HG03196 (cell line): ENCODE results near the gene ANGPTL3.
"Not testable (repeated sequence)": the region's sequence is repeated elsewhere in the genome, so short reads cannot be mapped to it uniquely, and the experiment has no call there.

Source experiments
- ATAC-seq: cut with Tn5 transposase; IDR thresholded peaks from one replicate; pipeline ENCODE4 v1.9.1; 2021; ENCODE audit not compliant: unreplicated experiment

Gene ANGPTL3, protein sequence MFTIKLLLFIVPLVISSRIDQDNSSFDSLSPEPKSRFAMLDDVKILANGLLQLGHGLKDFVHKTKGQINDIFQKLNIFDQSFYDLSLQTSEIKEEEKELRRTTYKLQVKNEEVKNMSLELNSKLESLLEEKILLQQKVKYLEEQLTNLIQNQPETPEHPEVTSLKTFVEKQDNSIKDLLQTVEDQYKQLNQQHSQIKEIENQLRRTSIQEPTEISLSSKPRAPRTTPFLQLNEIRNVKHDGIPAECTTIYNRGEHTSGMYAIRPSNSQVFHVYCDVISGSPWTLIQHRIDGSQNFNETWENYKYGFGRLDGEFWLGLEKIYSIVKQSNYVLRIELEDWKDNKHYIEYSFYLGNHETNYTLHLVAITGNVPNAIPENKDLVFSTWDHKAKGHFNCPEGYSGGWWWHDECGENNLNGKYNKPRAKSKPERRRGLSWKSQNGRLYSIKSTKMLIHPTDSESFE

DNA sequence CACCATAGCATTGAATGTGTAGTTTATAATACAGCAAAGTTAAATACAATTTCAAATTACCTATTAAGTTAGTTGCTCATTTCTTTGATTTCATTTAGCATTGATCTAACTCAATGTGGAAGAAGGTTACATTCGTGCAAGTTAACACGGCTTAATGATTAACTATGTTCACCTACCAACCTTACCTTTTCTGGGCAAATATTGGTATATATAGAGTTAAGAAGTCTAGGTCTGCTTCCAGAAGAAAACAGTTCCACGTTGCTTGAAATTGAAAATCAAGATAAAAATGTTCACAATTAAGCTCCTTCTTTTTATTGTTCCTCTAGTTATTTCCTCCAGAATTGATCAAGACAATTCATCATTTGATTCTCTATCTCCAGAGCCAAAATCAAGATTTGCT, at the start of gene ANGPTL3:
Gene ANGPTL3 (plus strand): TSS at position 240 of the 400 bp plus-strand sequence. CDS start 47 bp downstream, at position 287.
- ATAC-seq: no peak

DNA sequence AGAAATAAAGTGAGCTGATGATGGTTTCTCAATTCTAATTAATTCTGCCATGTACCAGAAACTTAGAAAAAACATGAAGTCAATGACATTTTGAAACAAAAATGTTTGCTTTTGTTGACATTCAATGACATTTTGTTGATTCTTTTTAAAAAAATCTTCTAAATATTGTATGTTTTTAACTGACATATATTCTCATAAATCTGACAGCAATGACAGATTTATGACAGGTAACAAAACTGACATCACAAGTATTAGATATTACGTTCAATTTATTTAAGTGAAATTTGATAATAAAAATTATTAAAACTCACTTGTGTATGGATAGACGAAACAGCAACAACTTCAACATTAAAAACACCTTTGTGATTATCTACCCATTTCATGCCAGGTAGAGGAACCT, 36.0 kb upstream of the ANGPTL3 start:
- no peak for ATAC-seq

DNA sequence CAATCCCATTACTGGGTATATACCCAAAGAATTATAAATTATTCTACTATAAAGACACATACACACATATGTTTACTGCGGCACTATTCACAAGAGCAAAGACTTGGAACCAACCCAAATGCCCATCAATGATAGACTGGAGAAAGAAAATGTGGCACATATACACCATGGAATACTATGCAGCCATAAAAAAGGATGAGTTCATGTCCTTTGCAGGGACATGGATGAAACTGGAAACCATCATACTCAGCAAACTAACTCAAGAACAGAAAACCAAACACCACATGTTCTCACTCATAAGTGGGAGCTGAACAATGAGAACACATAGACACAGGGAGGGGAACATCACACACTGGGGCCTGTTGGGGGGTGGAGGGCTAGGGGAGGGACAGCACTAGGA, 30.1 kb upstream of the ANGPTL3 start:
- not testable (repeated sequence) for ATAC-seq

DNA sequence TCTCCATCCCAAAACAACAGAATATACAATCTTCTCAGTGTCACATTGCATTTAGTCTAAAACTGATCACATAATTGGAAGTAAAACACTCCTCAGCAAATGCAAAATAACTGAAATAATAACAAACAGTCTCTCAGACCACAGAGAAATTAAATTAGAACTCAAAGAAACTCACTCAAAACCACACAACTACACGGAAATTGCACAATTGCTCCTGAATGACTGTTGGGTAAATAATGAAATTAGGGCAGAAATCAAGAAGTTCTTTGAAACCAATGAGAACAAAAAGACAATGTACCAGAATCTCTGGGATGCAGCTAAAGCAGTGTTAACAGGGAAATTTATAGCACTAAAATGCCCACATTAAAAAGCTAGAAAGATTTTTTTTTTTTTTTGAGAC, 29.4 kb upstream of the ANGPTL3 start:
- ATAC-seq: not testable (repeated sequence)

DNA sequence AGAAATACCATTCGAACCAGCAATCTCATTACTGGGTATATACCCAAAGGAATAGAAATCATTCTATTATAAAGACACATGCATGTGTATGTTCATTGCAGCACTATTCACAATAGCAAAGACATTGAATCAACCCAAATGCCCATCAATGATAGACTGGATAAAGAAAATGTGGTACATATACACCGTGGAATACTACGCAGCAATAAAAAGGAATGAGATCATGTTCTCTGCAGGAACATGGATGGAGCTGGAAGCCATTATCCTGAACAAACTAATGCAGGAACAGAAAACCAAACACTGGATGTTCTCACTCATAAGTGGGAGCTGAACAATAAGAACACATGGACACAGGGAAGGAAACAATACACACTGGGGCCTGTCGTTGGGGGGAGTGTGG, 25.8 kb upstream of the ANGPTL3 start:
- ATAC-seq: not testable (repeated sequence)

DNA sequence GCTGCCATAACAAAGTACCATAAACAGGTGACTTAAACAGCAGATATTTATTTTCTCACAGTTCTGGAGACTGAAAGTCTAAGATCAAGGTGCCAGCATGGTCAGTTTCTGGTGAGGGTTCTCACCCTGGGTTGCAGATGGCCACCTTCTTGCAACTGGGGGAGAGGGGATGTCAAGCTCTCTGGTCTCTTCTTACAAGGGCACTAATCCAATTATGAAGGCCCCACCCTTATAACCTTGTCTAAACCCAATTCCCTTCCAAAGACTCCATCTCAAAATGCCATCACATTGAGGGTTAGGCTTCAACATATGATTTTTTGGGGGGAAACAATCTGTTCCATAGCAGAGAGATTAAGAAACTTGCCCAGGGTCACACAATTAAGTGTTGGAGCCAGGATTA, 24.8 kb upstream of the ANGPTL3 start:
- no peak for ATAC-seq

DNA sequence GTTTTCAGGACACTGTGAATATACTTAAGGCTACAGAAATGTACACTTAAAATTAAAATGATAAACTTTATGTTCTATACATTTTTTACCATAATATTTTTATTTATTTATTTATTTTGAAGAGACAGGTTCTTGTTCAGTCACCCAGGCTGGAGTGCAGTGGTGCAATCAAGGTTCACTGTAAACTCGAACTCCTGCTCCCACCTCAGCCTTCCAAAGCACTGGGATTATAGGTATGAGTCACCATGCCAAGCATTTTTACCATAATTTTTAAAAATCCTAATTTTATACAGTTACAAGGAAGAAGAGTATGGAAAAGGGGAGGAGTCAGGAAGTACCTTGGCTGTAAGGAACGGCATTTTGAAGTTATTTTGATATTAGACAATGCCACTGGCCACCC, 23.6 kb upstream of the ANGPTL3 start:
- ATAC-seq: no peak

DNA sequence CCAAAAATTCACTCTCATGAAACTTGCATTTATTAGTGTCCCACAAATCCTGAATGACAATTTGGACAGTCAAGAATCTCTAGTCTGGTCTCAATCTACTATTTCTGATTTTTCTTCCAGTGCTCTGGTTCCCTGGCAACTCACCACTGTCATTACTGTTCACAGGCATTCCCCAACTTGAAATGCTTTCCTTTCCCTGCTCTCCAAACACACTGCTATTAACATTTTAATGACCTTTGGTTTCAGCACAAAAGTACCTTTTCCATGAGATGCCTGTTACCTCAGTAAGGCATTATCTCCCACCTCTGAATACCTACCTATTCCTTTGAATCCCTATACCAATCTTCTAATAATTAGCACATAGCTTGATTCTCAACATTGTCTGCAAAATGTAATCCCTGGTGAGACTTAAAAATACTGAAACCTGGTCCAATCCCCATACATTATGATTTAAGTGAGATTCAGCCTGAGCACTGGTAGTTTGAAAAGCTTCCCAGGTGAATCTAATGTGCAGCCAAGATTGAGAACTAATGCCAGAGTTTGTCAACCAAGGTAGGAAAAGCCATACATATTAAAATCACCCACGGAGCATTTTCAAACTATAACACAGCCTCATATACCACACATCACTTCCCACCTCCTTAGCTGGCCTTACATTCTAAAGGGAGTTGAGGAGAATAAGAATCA, 11.7 kb upstream of the ANGPTL3 start:
- no peak for ATAC-seq

DNA sequence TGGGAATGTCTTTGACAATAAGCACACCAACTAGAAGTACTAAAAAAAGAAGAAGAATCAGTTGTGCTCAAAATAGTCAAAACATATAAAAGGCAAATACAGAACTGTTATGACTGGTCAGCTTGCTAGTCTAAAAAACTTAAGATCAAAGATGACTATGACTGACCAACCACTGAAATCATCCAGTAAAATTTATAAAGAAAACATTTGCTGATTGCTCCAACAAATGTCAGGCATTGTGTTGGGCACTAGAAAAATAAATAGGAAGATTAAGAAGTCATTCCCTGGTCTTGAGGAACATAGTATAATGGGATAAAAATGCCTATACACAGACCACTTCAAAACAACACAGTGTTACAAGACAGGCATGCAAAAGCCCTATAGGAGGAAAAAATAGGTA, 9.3 kb upstream of the ANGPTL3 start:
- ATAC-seq: no peak

DNA sequence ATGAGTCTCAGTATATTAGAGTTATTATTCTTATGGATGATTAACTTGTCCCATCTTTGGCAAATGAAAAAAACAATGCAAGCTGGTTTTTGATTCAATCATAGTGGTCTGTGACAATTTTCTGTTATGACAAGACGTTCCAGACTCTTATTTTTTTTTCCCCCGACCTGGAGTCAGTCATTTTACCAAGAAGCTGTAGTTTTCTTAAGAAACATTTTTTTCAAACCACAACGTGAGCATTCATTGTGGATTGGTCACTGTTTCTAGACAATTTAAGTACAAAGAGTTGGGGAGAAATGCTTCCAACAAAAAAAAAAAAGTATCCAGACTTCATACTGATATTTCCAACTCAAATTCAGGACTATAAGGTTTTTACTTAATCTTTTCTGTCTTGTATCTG, 8.0 kb upstream of the ANGPTL3 start:
- no peak for ATAC-seq

DNA sequence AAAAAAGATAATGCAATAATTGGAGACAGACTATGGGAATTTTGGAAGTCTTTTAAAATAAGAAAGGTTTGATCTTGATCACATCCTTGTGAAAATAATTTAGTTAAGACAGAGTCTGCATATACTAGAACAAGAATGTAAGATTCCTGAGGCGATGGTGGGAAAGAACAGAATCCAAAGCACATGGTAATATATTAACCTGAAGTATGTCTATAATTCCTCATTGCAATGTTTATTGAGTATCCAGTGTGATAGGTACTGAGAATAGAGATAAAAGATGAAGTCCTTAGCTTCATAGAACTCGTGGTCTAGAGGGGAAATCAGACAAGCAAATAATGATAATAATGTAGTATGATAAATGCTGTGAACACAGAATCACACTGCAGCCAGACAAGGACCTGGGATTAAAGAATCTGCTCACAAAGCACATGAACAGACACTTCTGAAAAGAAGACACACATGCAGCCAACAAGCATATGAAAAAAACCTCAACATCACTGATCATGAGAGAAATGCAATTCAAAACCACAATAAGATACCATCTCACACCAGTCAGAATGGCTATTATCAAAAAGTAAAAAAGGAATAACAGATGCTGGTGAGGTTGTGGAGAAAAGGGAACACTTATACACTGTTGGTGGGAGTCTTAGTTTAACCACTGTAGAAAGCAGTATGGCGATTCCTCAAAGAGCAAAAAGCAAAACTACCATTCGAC, 6.9 kb upstream of the ANGPTL3 start:
- no peak for ATAC-seq

DNA sequence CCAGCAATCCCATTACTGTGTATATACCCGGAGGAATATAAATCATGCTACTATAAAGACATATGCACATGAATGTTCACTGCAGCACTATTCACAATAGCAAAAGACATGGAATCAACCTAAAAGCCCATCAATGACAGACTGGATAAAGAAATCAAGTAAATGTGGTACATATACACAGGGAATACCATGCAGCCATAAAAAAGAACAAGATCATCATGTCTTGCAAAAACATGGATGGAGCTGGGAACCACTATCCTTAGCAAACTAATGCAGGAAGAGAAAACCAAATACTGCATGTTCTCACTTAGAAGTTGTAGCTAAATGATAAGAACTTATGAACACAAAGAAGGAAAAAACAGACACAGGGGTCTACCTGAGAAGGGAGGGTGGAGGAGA, 6.4 kb upstream of the ANGPTL3 start:
- ATAC-seq: no peak

DNA sequence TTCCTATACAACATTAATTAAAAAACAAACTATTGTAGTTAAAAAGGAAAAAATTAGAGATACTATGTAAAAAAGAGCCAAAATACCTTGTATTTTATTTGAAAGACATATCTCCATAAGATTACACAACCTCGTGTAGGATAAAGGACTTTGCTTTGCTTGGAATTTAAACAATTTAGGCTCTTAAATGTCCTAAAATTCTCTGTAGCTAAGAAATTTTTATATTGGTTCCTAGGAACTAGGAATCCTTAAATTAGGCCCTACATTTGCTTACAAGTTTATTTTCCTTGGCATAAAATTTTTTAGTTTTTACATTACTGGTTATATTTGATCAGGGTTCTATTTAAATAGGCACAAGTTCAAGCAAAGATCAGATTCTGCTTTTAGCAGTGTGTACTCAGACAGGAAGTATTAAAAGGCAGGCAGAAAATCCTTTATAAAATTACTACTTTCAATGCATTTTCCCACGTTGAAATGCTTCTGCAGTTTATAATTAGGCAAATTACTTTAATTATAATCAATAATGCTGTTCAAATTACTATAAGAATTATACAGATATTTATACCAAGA, 3.4 kb upstream of the ANGPTL3 start:
- ATAC-seq: no peak

DNA sequence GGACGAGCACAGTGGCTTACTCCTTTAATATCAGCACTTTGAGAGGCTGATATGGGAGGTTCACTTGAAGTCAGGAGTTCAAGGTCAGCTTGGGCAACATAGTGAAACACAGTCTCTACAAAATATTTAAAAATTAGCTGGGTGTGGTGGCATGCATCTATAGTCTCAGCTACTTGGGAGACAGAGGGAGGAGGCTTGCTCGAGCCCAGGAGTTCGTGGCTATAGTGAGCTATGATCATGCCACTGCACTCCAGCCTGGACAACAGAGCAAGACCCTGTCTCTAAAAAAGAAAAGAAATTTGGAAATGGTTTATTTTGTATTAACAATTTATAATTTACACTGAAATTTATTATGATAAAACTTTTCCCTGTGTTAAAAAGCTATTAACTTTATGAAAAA, 1.7 kb upstream of the ANGPTL3 start:
- no peak for ATAC-seq

DNA sequence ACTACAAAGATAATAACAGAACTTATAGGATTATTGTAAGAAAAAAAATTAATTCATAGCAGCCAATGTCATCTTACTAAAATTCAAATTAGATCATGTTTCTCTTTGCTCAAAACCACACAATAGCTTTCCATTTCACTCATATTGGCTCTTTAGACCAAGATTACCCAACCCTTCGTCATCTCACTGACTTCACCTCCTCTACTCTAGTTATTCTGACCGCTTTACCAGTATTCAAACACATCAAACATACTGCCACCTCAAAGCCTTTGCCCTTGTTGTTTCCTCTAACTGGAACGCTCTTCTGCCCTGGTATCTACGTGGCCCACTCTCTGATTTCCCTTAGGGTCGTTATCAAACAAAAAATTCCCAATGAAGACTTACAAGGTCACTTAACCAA, 1.7 kb downstream of the ANGPTL3 start:
- no peak for ATAC-seq

DNA sequence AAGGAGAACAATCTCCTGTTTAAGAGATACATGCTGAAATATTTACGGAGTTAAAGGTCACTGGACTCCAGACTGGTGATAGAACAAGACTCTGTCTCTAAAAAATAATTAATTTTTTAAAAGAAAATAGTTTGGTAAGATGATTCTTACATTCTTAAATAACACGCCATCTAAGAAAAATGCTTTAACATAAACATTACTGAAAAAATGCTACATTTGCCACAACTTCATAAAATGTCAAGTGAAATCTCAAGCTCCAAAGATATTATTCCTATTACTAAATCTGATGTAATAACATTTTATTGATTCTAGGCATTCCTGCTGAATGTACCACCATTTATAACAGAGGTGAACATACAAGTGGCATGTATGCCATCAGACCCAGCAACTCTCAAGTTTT, 4.1 kb downstream of the ANGPTL3 start:
- ATAC-seq: no peak

DNA sequence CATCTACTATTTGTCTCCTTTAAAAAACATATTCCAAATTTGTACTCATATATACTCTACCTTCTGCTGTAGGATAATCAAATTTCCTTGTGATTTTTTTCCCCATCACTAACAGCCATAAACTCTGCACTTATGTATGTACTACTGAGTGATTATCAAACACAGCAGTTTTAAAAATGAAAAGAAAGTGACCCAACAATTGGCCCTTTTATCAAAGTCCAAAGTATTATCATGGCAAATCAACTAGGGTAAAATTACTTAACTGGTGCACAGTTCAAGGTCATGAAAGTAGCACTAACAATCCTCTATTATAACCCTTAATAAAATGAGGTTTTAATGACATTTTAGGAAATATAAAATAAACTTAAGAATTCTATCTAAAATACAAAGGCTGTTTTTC, 11.6 kb downstream of the ANGPTL3 start:
- ATAC-seq: no peak

DNA sequence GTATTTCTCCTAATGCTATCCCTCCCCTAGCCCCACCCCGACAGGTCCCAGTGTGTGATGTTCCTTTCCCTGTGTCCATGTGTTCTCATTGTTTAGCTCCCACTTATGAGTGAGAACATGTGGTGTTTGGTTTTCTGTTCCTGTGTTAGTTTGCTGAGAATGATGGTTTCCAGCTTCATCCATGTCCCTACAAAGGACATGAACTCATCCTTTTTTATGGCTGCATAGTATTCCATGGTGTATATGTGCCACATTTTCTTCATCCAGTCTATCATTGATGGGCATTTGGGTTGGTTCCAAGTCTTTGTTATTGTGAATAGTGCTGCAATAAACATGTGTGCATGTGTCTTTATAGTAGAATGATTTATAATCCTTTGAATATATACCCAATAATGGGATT, 13.3 kb downstream of the ANGPTL3 start:
- not testable (repeated sequence) for ATAC-seq

DNA sequence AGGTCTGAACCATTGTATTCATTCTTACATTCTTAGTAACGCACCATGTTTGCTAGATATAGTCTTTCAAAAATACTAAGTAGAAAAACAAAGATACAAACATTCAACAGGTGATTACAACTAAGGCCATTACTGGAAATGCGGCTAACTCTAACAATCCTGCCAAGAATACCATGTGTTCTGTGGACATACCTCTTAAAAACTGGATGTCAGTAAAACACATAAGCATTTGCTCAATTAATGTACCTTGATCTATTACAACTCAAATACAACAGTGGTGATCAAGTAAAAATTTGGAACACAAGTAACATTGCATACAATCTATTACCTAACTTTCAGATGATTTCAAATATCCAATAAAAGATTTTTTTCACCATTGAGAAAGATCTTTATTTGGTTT, 15.4 kb downstream of the ANGPTL3 start:
- ATAC-seq: no peak

DNA sequence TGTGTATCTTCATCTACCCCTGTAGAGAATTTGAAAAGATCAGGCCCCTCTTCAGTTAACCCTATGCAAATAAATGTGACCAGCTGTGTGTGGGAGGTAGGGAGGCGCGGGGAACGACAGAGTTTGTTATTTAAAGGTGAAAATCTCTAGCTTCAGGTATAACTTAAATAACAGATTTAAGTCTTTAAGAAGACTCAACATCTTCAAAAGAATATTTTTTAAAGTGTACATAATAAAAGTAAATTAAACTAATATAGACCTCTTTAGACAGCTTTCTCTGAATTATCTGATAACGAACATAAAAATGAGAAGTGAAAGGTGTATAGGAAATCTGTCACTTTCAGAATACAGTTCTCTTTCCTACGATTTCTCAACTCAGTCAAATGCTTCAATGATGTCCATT, 16.0 kb downstream of the ANGPTL3 start:
- peak; percentile 92 for ATAC-seq

DNA sequence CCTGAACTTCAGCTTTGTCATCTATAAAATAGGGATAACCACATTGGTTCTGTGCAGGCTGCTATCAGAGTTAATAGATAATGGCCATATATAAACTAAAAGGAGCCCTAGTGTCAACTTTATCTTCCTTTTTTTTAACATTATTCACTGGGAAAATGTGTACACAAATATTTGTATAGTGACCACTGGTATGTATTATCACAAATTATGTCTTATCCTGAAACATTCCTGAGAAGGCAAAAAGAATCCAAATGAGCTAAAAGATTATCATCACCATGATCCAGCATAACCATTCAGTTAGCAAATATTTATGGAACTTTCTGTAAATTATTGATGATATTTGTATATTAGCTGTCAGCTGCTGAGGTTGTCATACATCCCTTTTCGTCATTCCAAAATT, 16.6 kb downstream of the ANGPTL3 start:
- no peak for ATAC-seq
